Islet precursor cell (in vitro differentiated cells): Measurements from ENCODE around the gene KLF15.
A peak's percentile ranks its signal among the peaks of the same experiment; 100 is the strongest.

Experiments used
- DNase-seq: peaks from one replicate; pipeline ENCODE4 v3.0.0-alpha.2; 2018

The KLF15 gene

DNA sequence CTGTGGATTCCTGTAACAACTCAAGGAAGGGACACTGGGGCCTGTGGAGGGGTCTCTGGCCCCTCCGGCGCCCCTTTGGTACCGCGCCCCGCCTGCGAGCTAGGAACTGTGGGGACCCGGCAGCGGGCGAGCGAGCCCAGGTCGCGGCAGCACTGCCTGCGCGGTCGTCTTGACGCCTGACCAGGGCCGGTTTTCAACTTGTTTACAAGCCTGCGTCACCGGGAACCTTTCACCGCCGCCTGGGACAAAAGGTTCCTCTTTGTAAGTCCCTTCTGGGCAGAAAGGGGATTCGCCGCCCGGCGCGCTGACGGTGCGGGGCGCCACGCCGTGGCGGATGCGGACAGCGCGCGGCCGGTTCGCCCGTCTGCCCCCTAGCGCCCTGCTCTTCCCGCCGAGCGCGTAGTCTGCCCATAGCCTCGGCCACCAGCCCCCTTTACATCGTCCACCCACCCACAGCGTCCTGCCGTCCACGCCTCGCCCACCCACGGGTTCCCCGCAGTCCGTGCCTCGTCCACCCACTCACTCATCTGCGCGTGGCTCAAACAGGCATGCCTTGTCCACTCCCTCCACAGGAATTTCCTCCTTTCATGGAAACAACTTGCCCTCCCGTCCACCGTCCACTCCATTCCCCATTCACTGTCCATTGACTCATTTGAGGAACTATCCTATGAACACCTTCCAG lies 32.0 kb upstream of the KLF15 start:
- peak; percentile 96 for DNase-seq

DNA sequence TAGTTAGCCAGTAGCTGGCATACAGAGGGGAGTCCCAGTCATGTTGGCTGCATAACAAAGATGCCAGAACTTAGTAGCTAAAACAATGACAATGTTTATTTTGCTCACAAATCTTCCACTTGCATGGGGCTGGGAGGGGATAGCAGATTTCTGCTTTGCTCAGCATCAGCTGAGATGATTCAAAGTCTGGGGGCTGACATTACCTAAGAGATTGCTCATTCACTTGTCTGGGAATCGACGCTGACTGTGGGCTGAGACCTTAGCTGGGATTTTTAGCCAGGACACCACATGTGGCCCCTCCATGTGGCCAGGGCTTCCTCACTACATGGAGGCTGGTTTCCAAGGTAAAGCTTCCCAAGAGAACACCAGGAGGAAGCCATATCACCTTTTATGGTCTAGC lies 24.8 kb upstream of the KLF15 start:
- DNase-seq = no peak

DNA sequence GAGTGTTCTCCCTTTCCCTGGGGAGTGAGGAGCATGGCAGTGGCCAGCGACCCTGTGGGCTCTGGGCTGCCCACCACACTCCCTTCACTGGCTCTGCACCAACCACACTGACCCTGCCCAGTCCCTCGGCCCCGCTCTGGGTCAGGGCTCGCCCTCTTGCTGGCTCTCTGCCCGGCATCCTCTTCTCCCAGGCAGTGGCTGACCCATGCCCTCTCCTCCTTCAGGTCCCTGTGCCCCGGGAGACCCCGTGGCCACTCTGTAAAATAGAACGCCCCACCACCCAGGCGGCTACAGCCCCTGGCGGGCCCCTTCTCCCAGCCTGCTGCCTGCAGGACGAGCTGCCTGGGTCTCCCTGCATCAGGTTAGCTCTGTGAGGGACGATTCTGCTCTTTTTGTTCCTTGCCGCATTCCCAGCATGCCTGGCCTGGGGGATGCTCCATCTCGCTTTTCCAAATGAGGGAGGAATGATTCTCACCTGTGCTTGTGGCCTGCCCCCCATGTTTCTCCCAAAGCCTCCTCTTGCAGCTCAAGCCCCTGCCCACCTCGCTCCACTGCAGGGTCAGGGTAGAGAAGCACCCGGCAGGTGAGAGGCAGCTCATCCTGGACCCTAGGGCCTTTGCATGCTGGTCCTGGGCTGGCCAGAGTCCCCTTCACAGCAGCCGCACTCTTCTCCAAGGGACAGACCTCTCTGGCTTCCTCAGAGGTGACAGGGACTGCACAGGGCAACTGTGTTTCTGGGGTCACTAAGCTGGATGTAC lies 23.0 kb upstream of the KLF15 start:
- peak; percentile 46 for DNase-seq

DNA sequence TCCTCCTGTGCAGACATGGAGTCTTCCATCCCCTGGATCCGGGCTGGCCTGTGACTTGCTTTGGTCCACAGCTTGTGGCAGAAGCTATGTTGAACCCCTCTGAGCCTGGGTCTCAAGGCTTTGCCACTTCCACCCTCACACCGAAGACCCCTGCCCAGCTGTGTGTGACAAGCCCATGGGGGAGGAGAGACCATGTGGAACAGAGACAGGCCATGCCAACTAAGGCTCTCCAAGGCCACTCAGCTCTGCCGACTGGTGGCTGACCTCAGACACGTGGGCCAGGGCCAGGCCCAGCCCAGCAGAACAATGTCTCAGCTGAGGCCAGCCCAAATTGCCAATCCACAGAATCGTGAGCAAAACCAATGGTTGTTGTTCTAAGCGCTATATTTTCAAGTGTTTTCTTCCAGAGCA lies 21.1 kb upstream of the KLF15 start:
- DNase-seq = no peak

DNA sequence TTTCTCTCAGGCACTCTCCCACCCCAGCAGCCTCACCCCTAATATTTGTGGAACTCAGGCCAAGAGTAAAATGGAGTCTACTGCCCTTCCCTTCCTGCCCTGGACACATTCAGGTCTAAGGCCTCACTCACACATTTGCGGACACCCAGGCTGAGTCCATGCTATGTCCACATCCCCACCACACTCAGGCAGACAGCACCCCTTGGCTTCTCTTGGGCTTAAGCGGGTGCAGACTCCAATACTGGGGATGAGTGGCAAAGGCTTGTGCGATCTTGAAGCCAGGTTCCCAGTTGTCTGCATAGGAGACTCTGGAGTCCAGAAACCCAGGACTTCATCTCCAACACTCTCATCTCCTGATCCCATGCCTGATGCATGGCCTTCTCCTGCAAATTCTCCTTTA lies 20.0 kb upstream of the KLF15 start:
- DNase-seq = no peak

DNA sequence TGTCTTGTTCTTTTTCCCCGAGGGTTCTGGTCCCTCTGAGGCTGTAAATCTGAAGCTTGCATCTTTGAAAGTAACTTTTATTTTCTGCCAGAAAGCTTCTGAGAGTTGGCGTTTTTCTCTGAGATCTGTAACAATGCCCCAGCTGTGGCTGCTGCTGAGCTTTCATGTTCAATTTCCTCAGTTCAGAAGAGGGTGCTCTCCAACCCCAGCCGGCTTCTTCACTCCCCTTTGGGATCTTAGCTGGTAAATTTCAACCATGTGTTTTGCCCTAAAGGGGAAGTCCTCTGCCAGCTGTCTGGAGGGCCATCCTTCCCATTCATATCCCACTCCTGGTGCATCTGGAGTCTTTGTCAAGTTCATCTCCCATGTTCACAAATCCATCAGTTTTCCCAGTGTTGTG lies 19.2 kb upstream of the KLF15 start:
- DNase-seq = no peak

DNA sequence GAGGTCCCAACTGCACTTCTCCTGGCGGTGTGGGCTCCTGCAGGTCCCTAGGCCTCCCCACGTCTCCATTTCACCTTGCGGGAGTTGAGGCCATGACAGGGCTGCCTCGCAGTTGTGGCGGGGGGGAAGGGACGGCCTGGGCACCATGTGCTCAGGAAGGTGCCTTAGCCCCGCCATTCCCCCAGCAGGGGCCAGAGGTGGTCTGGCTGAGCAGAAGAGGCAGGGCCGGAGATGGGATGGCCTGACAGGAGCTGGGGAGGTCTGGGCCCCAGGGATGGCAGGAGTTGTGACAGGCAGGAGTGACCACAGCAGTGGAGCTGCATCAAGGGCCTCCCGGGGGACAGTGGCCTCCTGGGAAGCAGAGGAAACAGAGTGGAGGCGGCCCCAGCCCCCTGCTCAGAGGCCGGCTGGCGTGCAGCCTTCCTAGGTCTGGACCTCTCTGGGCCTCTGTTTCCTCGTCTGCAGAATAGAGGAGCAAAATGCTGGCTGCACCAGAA lies 18.7 kb upstream of the KLF15 start:
- no peak for DNase-seq

DNA sequence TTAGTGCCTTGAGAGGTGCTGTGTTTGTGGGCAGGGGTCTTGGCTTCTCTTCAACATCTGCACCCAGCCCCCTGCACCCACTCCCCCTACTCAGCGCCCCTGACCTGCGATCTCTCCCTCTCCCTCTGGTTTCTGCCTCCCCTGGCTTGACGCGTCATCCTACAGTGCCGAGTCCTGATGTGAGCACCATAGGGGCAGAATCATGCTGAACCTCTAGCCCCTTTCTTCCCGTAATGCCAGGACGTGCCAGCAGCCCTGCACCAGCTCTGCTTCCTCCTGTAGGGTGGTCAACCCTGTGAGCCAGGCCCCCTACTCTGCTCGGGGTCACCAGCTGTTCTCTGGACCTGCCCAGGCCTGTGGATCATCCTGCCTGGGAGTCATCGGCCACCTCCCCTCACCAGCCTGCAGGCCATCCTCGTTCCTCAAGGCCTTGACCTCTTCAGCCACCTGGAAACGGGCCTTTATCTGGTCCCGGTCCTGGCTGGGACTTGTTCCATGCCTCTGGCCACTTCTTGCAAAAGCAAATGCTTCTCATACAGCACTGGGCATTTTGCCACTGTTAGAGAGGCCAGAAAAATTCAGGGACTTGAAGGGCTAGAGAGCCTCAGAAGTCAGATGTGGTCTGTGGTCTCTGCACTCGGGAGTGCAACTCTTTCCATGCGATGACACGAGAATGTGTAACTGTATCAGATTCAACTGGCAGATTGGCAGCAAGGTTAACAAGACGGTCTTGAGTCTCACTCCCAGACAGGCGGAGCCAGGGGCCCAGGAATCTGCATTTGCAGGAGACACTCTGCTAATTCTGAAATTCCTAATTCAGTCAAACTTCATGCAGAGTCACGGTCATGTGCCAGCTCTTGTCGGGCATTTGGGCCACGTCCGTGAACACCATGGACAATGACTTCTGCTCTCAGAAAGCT lies 16.7 kb upstream of the KLF15 start:
- no peak for DNase-seq

DNA sequence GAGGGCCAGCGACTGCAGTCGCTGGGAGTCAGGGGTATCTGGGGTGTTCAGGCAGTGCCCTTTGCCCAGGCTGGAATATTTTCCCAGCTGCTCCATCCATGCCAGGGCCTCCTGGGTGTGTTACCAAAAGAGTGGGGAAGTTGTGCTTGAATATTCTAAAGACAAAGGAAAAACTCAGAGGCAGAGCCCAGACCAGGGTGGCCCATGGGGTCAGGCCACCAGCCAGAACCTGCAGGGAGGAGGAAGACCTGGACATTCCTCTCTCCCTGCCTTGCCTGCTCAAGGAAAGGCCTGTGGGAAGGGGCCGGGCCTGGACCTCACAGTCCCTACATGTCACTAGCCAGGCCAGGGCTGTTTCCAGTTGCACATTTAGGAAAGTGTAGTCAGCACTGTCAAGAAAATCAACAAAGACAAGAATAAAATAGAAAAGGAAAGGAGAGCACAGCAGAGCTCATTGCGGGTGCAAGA lies 16.0 kb upstream of the KLF15 start:
- DNase-seq = no peak

DNA sequence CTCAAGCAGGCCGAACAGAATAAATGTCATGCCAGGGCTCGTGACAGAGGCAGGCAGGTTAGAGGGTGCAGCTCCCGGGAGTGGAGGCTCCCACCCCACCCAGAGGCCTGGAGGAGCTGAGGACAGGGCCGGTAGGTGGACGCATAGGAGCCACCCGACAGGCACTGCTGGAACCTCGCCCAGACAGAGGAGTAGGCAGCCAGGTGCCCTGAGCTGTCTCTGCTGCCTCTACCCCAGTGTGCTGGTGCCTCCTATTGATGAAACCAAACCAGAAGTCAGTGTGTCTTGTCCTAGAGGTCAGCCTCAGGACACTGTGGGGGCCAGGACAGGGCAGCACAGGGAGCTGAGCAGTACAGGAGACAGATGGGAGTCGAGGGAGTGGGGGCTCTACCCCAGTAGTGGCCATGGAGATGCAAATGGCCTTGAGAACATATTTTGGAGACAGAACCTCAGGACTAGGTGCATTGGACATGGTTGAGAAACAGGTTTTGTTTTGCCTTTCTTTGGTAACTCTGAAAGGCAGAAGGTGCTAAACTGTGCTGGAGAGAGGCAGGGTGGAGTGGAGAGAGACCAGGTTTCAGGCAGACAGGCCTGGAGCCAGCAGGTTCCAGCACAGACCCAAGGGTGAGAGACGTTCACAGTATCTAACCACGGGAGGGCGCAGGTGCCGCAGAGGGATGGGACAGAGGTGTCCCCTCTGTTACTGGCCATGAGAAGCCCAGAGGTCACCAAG lies 15.4 kb upstream of the KLF15 start:
- DNase-seq = no peak

DNA sequence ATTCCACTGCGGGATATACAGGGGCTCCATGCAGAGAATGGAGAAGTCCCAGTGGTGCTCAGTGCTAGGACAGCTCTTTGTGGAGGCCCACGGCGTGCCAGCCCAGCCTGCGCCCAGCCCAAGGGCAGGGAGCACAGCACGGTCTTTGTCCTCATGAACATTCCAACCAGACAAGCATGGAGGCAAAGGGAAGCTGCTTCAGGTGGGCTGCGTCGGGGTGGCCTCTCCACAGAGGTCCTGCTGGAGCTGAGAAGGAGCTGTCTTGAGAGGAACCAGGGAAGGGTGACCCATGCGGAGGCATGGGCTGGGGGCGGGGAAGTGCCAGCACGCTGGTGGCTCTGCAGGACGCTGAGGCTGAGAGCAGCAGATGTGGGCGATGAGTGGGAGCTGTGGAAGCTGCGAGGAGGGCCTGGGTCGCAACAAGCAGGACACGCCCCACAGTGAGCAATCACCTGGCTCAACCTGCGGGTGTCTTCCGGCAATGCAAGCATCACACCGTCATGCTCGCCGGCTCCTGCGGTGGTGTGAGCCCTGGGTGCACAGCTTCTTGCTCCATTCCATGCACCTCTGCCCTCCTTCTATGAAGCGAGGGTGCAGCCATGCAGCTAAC lies 14.0 kb upstream of the KLF15 start:
- no peak for DNase-seq

DNA sequence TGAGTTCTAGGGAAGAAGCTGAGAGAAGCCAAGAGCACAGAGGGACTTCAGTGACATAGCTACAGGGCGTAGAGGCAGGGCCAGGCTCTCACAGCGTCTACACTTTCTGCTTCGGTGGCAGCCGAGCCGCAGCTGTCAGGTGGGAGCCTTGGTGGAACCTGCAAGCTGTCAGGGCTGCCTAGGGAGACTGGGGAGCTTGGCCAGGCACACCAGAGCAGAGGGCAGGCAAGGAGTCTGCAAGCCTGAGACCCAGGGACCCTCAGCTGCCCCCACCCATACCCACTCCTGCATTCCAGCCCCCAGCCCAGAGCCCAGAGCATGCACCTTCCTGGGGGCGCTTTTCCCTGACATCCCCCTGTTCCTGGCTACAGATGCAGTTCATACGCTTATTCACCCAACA lies 13.4 kb upstream of the KLF15 start:
- DNase-seq = no peak

DNA sequence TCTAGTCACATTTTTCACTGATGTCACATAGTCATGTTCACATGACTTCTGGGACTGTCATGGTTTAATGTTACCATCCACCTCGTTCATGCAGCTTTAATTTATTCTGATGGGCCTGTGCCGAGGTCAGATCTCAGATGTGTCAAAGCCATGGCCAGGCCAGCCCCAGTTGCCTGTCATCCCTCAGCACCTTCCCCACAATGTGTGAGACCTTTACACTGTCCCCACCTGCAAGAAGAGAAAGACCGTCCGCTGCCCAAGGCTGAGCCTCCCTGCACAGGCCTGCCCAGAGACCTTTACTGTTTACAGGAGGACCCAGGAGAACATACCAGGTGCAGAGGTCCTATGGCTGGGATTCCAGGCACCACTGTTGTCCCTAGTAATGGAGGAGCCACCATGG lies 12.8 kb upstream of the KLF15 start:
- DNase-seq = no peak

DNA sequence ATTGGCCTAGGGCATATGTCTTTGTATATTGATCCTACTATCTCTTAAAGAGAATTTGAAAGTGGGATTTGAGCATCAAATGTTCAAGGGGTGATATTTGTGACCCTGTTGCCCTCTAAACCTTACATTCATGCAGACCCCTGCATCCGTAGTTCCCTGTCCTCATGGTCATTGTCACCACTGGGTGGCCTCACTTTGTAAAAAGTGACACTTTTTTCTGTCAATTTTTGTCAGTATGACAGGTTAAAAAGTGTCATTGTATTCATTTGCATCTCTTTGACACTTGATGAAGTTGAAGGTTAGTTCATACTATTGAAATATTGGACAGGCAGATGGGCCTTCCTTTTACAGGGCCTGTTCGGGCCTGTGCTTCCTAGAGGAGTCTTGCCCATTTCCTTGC lies 12.3 kb upstream of the KLF15 start:
- no peak for DNase-seq

DNA sequence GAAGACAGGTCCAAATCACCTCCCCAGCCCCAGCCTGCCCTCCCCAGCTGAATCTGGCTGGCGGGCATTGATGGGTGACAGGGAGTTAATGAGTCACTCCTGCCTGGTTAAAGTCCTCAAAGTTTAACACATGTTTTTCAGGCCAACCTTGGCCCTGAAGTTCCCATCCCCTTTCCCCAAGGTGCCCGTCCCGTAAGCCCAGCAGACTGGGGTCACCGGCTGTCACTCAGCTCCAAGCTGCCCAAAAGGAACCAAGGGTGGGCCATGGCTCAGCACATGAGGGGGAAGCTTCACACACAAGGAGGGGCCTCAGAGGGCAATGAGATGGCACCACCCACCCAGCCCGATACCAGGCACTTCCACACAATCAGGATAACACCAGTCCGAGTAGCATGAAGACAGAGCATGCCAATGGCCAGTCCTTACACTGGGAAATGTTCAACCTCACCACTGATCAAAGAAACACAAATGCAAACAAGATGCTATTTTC lies 10.2 kb upstream of the KLF15 start:
- no peak for DNase-seq

DNA sequence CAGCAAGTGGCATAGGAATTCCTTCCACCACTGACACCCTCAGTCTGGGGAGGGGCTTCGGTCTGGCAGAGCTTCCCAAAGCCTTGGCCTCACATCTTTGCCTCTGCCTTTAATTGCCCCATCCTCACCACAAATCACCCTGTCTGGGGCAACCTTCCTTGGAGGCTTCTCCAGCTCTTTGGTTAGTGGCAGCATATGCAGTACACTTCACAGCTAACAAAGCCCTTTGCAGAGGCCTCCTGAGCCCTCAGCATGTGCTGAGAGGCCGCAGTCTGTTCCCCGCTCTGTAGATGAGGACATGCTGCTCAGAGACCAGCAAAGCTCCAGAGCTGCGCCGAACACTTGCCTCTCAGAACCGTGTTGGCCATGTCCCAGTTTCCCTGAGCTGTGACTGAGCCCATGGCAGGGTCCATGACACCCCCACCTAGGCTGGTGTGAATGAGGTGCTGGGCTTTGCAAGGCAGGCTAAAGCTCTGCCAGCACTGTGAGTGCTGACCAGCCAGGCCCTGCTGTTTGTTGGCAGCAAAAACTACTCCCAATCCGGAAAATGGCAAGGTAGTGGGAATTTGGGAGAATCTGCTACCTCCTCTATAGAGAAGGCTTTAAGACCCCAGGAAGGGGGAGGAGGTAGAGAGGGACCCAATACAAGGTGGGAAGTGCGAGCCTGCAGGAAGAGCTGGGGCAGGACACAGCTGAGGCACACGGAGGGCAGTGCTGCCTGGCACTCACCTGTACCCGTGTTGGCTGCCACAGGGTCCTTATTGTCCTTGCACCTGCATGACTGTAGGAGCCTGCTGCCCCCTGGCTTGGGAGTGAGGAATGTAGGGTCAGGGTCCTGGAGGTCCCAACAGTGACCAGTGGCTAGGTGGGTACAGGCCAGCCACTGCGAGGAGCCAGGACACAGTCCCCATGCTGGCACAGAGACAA lies 8.4 kb upstream of the KLF15 start:
- DNase-seq = no peak

DNA sequence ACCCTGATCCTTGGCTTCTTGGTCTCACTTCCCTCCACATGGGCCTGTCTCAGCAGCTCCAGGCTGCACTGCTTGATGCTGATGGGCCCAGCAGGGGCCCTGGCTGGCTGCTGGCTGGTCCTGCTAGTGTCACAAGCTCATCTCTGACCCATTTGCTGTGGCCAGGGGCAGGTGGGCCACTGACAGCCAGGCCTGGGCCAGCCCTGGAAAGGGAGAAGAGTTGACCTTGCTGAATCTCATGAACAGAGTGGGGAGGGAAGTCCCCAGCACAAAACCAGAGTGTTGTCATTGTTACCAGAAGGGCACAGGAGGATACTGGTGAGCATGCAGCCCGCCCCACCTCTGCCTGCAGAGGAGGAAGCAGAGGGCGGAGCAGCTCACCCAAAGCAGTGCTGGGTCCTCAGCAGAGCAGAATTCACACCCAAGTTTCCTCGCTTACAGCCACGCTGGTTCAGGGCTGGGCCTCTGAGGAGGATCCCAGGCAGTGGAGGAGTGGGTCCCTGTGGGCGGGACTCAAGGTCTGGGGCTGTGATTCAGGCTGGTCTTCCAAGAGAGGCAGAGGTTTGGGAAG lies 7.6 kb upstream of the KLF15 start:
- DNase-seq = no peak

DNA sequence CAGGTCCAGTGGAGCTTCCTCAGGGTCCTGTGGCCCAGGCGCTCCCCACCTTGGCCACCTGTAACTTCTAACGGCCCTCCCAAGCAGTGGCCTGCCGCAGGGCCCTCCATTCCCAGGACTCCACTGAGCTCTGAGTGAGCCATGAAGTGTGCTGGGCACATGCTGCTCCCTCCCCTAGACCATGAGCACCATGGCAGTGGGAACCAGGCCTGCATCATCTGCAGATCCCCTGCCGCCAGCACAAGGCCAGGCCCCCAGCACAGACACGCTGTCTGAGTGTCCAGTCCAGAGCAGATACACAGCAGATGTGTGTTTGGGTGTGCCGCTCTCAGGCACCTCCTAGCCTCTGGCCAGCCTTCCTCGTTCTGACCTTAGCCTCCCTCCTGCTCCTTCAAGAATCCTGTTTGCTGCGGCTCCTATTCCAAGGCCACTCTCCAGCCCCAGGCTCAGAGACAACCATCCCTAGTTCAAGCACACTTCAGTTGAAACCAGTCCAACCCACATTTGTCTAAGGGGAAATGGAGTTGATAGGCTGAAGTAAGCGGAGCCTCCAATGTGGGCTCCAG lies 7.0 kb upstream of the KLF15 start:
- DNase-seq = no peak

DNA sequence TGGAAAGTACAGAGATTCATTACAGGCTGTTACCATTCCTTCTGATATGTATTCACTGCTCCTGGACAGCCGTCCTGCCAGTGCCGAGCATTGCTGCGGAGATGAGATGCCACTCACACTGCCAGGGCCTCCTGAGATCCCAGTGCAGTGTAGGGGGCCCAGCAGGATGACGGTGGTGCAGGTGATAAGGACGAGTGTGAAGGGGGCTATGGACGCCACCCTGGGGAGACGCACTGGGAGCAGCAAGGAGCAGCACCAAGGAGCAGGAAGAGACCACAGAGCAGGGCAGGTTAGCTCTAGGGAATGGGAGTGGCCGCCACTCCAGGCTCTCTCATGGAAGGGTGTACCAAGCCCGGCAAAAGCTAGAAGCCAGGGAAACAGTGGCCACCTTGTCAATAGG lies 4.0 kb upstream of the KLF15 start:
- DNase-seq = no peak

DNA sequence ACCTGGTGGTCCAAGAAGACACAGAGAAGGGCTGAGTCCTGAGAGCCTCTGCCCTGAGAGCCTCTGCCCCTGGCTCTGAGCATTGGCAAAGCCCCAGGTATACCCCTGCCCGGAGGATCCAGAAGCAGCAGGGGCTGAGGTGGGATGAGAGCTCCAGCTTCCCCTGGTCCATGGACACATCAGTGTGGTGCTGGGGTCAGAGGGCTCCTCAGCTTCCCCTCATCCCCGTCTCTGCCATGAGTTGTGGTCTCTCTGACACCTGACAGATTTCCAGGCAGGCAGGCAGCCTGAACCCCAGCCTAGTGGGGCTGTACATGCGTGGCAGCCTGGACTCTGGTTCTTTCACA lies 3.5 kb upstream of the KLF15 start:
- DNase-seq = no peak
